HFFc6 (cell line): ENCODE results near the gene MAPK11. TPM values are rescaled to one million over a fixed set of nuclear protein-coding genes. Genes with fewer than 3 reads are reported as not detected.
"Not testable (repeated sequence)": the region's sequence is repeated elsewhere in the genome, so short reads cannot be mapped to it uniquely, and the experiment has no call there.

Experiments
- DNase-seq: peaks from one replicate; pipeline ENCODE4 v3.0.0-alpha.2; 2018
- H3K27ac Mint-ChIP-seq: 2 replicates; pipeline ENCODE4 v1.8.0; 2020; ENCODE audit warnings: mild to moderate bottlenecking, mixed read lengths
- H3K27me3 Mint-ChIP-seq: 2 replicates; pipeline ENCODE4 v1.8.0; 2021; ENCODE audit warnings: mild to moderate bottlenecking, moderate library complexity, mixed read lengths; ENCODE audit not compliant: insufficient read depth
- H3K36me3 Mint-ChIP-seq: 2 replicates; pipeline ENCODE4 v1.8.0; 2021; ENCODE audit warnings: low read depth, mixed read lengths
- H3K4me1 Mint-ChIP-seq: 2 replicates; pipeline ENCODE4 v1.8.0; 2020; ENCODE audit warnings: low read depth, mixed read lengths
- H3K4me3 Mint-ChIP-seq: 2 replicates; pipeline ENCODE4 v1.8.0; 2020; ENCODE audit warnings: mild to moderate bottlenecking, moderate library complexity, mixed read lengths
- H3K9me3 Mint-ChIP-seq: 2 replicates; pipeline ENCODE4 v1.8.0; 2020; ENCODE audit warnings: mild to moderate bottlenecking, mixed read lengths
- total RNA-seq, 6 experiments: library from RNA; stranded (reverse); fragmentation: NEBNext Ultra II Directional; extraction: Animal tissue kit (Norgen Biotek cat#: 25700); gene quantifications; 2 replicates in 1 of 6; 3 replicates in 5 of 6; pipeline ENCODE4 v1.2.3, GENCODE V29; 2021
- TF ChIP-seq, protein P1 (sequence below): fragments of 200-600 bp; sonication (generic); IDR thresholded peaks from 2 replicates; pipeline ENCODE4 v1.5.0; 2021; ENCODE audit warnings: antibody characterized with exemption, mild to moderate bottlenecking

Gene MAPK11
- total RNA-seq, 6 experiments from 2014 or later: 6.0 to 10.2 (median 7.8) TPM

- not testable (repeated sequence) for H3K9me3 Mint-ChIP-seq, H3K27ac Mint-ChIP-seq, H3K4me3 Mint-ChIP-seq, DNase-seq, H3K4me1 Mint-ChIP-seq
- H3K27me3 Mint-ChIP-seq: peaks cover 11% of the 10 kb centered on the region
- TF ChIP-seq, protein P1, sequence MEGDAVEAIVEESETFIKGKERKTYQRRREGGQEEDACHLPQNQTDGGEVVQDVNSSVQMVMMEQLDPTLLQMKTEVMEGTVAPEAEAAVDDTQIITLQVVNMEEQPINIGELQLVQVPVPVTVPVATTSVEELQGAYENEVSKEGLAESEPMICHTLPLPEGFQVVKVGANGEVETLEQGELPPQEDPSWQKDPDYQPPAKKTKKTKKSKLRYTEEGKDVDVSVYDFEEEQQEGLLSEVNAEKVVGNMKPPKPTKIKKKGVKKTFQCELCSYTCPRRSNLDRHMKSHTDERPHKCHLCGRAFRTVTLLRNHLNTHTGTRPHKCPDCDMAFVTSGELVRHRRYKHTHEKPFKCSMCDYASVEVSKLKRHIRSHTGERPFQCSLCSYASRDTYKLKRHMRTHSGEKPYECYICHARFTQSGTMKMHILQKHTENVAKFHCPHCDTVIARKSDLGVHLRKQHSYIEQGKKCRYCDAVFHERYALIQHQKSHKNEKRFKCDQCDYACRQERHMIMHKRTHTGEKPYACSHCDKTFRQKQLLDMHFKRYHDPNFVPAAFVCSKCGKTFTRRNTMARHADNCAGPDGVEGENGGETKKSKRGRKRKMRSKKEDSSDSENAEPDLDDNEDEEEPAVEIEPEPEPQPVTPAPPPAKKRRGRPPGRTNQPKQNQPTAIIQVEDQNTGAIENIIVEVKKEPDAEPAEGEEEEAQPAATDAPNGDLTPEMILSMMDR: 0 out of 2 replicates have a peak, but pooled peaks have one; percentile 28
- H3K36me3 Mint-ChIP-seq: peaks cover 18% of the 10 kb centered on the region
Measured at GRCh38 chr22:50273352-50273751, 3.2 kb upstream of the MAPK11 start.

- TF ChIP-seq, protein P1: no peak; the same call in 1 of the 2 replicates
- peaks cover 7% of the 10 kb centered on the region; the same call in 1 of the 2 replicates for H3K4me1 Mint-ChIP-seq
- H3K9me3 Mint-ChIP-seq: no peaks in the 10 kb centered on the region
- peaks cover 14% of the 10 kb centered on the region for H3K36me3 Mint-ChIP-seq
- DNase-seq: no peak
- peak overlapping the region; percentile 26; the same call in 1 of the 2 replicates for H3K27ac Mint-ChIP-seq
- no peak overlapping the region for H3K4me3 Mint-ChIP-seq
- peaks cover 12% of the 10 kb centered on the region for H3K27me3 Mint-ChIP-seq
Measured at GRCh38 chr22:50272044-50272802, 2.0 kb upstream of the MAPK11 start.

GRCh38 chr22:50271519-50271970, 1.4 kb upstream of the MAPK11 start:
- Mint-ChIP-seq H3K27me3 (peaks cover 6% of the 10 kb centered on the region), H3K36me3 (peaks cover 7% of the 10 kb centered on the region), H3K27ac (no peak overlapping the region), H3K4me1 (peaks cover 7% of the 10 kb centered on the region; the same call in 1 of the 2 replicates), H3K4me3 (no peak overlapping the region), H3K9me3 (no peaks in the 10 kb centered on the region)
- no peak for DNase-seq
- TF ChIP-seq, protein P1: peak; percentile 41; the same call in 1 of the 2 replicates

- Mint-ChIP-seq H3K4me1 (peaks cover 7% of the 10 kb centered on the region; the same call in 1 of the 2 replicates), H3K27me3 (peaks cover 8% of the 10 kb centered on the region), H3K4me3 (peak overlapping the region; percentile 69), H3K36me3 (peaks cover 6% of the 10 kb centered on the region; the same call in 1 of the 2 replicates), H3K9me3 (no peaks in the 10 kb centered on the region), H3K27ac (no peak overlapping the region)
- DNase-seq: peak; percentile 63
- TF ChIP-seq, protein P1: no peak
Measured at GRCh38 chr22:50270666-50271394, 650 bp upstream of the MAPK11 start.

DNA sequence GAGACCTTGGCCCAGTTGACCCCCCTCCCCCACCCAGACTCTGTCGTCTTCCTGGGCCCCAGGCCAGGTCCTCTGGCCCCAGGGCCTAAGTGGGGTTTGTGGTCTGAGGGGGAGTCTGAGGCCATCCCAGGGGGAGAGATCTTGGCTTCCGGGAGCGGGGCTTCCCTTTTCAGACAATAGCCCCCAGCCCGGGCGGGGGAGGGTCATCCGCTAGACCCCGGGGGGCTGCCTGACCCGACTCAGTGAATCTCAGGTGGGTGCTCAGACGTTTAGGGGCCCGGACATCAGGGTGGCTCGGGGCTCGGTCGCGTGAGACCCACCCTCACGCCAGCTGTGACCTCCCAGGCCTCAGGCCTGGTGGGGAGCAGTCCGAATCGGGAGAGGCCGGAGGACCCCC, 609 bp downstream of the MAPK11 start:
- peaks cover 8% of the 10 kb centered on the region for H3K27me3 Mint-ChIP-seq
- H3K27ac Mint-ChIP-seq: no peak overlapping the region
- H3K9me3 Mint-ChIP-seq: no peaks in the 10 kb centered on the region
- H3K4me1 Mint-ChIP-seq: peaks cover 7% of the 10 kb centered on the region; the same call in 1 of the 2 replicates
- peak overlapping the region; percentile 51 for H3K4me3 Mint-ChIP-seq
- TF ChIP-seq, protein P1: no peak
- H3K36me3 Mint-ChIP-seq: peaks cover 6% of the 10 kb centered on the region; the same call in 1 of the 2 replicates
- DNase-seq: no peak
